Fibroblast of upper back skin (primary cell): ENCODE data around the gene KCNB1.
A peak's percentile ranks its signal among the peaks of the same experiment; 100 is the strongest.

Experiments
- DNase-seq: peaks from one replicate; pipeline ENCODE4 v3.0.0-alpha.2; 2013

Gene KCNB1

GRCh38 chr20:49384437-49385434 lies 97.7 kb downstream of the KCNB1 start:
- DNase-seq, result peak; percentile 42

GRCh38 chr20:49381558-49382493 lies 100.6 kb downstream of the KCNB1 start:
- peak; percentile 55 for DNase-seq

GRCh38 chr20:49380337-49380780 lies 102.1 kb downstream of the KCNB1 start:
- no peak for DNase-seq

- no peak for DNase-seq
Observed at GRCh38 chr20:49379338-49379737, 103.1 kb downstream of the KCNB1 start.

GRCh38 chr20:49377326-49377725 lies 105.1 kb downstream of the KCNB1 start:
- DNase-seq, result no peak

- no peak for DNase-seq
Observed at GRCh38 chr20:49375170-49375569, 107.3 kb downstream of the KCNB1 start.

- no peak for DNase-seq
Observed at GRCh38 chr20:49372095-49372734, 110.3 kb downstream of the KCNB1 start.

GRCh38 chr20:49368596-49368995 lies 113.9 kb downstream of the KCNB1 start:
- DNase-seq, result no peak

- DNase-seq, result no peak
Observed at GRCh38 chr20:49367113-49367512, 115.4 kb downstream of the KCNB1 start.

- DNase-seq, result no peak
Observed at GRCh38 chr20:49366687-49367086, 115.8 kb downstream of the KCNB1 start.

- no peak for DNase-seq
Observed at GRCh38 chr20:49361862-49362660, 120.4 kb downstream of the KCNB1 start.

- DNase-seq, result no peak
Observed at GRCh38 chr20:49360242-49360968, 122.1 kb downstream of the KCNB1 start.

- no peak for DNase-seq
Observed at GRCh38 chr20:49356676-49357075, 125.8 kb downstream of the KCNB1 start.

GRCh38 chr20:49354673-49355072 lies 127.8 kb downstream of the KCNB1 start:
- DNase-seq, result no peak

- DNase-seq, result no peak
Observed at GRCh38 chr20:49353348-49353747, 129.1 kb downstream of the KCNB1 start.

GRCh38 chr20:49352751-49353150 lies 129.7 kb downstream of the KCNB1 start:
- no peak for DNase-seq

- DNase-seq, result no peak
Observed at GRCh38 chr20:49351775-49352174, 130.7 kb downstream of the KCNB1 start.

- DNase-seq, result no peak
Observed at GRCh38 chr20:49349694-49350252, 132.7 kb downstream of the KCNB1 start.

GRCh38 chr20:49349078-49349477 lies 133.4 kb downstream of the KCNB1 start:
- DNase-seq, result no peak

GRCh38 chr20:49348563-49348962 lies 133.9 kb downstream of the KCNB1 start:
- DNase-seq, result no peak

GRCh38 chr20:49347156-49347555 lies 135.3 kb downstream of the KCNB1 start:
- DNase-seq, result no peak
